ENCODE data around the gene PRKN.

DNA sequence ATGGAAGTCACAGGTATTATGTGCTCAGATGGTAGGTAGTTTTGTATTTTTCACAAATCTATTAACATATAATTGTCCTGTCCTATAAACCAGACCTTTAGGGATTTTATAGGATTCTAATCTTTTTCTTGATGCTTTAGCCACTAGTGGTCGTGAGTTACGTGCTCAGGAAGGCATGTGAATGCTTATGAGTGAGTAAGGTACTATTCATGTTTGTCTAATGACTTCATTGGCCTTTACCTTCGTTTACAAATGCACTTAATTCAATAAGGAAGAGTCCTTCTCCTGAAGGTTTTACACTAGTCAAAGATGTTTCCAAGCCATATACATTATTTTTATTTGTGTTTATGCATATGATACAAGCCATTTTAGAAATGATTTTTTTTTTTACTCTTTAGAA is 23.2 kb upstream of the PRKN start:
- TF ChIP-seq POLR2A (IDR thresholded peaks at IDR 0.05) (no peak), POLR2AphosphoS5 (IDR thresholded peaks at IDR 0.05) (no peak)
- TF ChIP-seq, protein P1, sequence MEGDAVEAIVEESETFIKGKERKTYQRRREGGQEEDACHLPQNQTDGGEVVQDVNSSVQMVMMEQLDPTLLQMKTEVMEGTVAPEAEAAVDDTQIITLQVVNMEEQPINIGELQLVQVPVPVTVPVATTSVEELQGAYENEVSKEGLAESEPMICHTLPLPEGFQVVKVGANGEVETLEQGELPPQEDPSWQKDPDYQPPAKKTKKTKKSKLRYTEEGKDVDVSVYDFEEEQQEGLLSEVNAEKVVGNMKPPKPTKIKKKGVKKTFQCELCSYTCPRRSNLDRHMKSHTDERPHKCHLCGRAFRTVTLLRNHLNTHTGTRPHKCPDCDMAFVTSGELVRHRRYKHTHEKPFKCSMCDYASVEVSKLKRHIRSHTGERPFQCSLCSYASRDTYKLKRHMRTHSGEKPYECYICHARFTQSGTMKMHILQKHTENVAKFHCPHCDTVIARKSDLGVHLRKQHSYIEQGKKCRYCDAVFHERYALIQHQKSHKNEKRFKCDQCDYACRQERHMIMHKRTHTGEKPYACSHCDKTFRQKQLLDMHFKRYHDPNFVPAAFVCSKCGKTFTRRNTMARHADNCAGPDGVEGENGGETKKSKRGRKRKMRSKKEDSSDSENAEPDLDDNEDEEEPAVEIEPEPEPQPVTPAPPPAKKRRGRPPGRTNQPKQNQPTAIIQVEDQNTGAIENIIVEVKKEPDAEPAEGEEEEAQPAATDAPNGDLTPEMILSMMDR (IDR thresholded peaks at IDR 0.05): no peak
